C4-2B (cell line): Measurements from ENCODE around the gene DCST2.

ENCODE experiments used
- H3K27ac ChIP-seq: fragments of 450-650 bp; 2 replicates; pipeline ENCODE4 v1.5.1; 2017
- ZFX ChIP-seq: fragments of 450-650 bp; IDR thresholded peaks from 2 replicates; pipeline ENCODE4 v1.6.1; 2017
- TF ChIP-seq, protein P1 (sequence below): fragments of 450-650 bp; conservative IDR thresholded peaks from 2 replicates; pipeline ENCODE4 v1.5.1; 2017; ENCODE audit warnings: mild to moderate bottlenecking

DCST2 gene

DNA sequence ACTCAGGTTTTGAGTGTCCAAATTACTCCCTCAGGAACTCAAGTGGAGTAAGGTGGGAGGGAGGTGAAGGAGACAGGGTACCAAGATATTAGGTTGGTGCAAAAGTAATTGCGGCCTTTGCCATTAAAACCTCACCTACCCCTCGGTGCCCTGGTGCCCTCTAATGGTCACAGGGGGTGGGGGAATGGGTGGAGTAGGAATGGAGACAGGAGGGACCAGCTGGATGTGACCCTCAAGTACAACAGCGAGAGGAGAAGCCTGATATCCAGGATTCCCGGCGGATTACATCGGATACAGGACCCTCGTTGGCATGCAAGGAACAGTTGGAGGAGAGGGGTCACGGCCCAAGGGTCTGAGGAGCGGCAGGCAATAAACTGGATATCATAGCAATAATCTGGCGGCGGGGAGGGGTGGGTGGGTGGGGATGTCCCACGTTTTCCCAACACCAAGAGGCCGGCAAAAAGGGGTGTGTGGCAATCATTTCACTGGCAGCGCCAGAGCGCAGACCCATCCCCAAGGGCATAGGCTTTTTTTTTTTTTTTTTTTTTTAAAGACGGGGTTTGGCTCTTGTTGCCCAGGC is 35.3 kb downstream of the DCST2 start:
- H3K27ac ChIP-seq, result no peak overlapping the region; the same call in 1 of the 2 replicates
- no peak for TF ChIP-seq ZFX
- TF ChIP-seq, protein P1, sequence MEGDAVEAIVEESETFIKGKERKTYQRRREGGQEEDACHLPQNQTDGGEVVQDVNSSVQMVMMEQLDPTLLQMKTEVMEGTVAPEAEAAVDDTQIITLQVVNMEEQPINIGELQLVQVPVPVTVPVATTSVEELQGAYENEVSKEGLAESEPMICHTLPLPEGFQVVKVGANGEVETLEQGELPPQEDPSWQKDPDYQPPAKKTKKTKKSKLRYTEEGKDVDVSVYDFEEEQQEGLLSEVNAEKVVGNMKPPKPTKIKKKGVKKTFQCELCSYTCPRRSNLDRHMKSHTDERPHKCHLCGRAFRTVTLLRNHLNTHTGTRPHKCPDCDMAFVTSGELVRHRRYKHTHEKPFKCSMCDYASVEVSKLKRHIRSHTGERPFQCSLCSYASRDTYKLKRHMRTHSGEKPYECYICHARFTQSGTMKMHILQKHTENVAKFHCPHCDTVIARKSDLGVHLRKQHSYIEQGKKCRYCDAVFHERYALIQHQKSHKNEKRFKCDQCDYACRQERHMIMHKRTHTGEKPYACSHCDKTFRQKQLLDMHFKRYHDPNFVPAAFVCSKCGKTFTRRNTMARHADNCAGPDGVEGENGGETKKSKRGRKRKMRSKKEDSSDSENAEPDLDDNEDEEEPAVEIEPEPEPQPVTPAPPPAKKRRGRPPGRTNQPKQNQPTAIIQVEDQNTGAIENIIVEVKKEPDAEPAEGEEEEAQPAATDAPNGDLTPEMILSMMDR, result no peak

DNA sequence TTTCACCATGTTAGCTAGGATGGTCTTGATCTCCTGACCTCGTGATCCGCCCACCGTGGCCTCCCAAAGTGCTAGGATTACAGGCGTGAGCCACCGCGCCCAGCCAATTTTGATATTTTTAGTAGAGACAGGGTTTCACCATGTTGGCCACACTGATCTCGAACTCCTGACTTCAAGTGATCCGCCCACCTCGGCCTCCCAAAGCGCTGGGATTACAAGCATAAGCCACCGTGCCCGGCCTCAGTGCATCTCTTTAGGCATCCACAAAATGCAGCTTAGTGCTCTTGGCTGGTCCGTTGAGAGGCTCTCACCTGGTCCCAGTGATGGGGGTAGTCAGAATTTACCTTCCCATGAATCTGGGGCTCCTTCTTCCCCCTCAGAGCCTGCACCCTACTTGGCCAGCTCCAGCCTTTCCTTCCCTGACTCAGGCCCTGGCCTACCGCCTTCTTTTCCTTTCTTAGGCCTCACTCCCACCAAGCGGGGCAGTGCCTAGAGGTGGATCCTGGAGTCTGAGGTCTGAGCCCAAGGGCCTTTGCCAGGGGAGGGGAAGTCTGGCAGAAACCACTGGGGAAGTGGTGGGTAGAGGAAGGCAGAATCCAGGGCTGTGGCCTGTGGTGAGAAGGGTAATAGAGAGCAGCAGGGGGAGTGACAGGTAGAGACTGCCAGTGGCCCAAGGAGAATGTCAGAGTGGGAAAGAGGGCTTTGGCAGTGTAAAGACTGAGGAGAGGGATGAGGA is 36.4 kb downstream of the DCST2 start:
- TF ChIP-seq, protein P1, result no peak
- TF ChIP-seq ZFX, result no peak
- H3K27ac ChIP-seq, result peak overlapping the region; percentile 10

- TF ChIP-seq, protein P1, result peak; percentile 72
- H3K27ac ChIP-seq, result peak overlapping the region; percentile 1; the same call in 1 of the 2 replicates
Observed at GRCh38 chr1:154995301-154995983, 38.1 kb downstream of the DCST2 start.

GRCh38 chr1:154994591-154994990 is 39.0 kb downstream of the DCST2 start:
- TF ChIP-seq, protein P1, result no peak
- no peak for TF ChIP-seq ZFX
- H3K27ac ChIP-seq, result no peak overlapping the region

- TF ChIP-seq, protein P1, result no peak
- TF ChIP-seq ZFX, result no peak
- no peak overlapping the region for H3K27ac ChIP-seq
Observed at GRCh38 chr1:154994269-154994587, 39.4 kb downstream of the DCST2 start.

GRCh38 chr1:154993572-154994268 is 39.9 kb downstream of the DCST2 start, which contains the start of gene LENEP:
TSS of gene LENEP (plus strand) at chr1:154993586. CDS start at chr1:154993608, 22 bp downstream.
- no peak within 1 kb of the TSS for H3K27ac ChIP-seq

More at GRCh38 chr1:154993572-154994268, 39.9 kb downstream of the DCST2 start, which contains the start of gene LENEP:
- TF ChIP-seq, protein P1, result no peak
- TF ChIP-seq ZFX, result no peak
